Astrocyte (in vitro differentiated cells and primary cell): ENCODE measurements around the gene LTBP3. TPM values are rescaled to one million over a fixed set of nuclear protein-coding genes. Genes with fewer than 3 reads are reported as not detected.
A peak's percentile ranks its signal among the peaks of the same experiment; 100 is the strongest.

Experiments
- DNase-seq: peaks from one replicate; pipeline ENCODE4 v3.0.0-alpha.2; 2010; ENCODE audit warnings: low read depth
- FAIRE-seq: peaks from 2 replicates; lab custom pipeline; 2011; peaks lifted over from hg19 to GRCh38; lab: Jason Lieb, UNC
- H2AFZ ChIP-seq: 2 replicates; pipeline ENCODE4 v1.6.0; 2012; ENCODE audit warnings: low read depth, low read length, inconsistent platforms
- H3K27ac ChIP-seq: 2 replicates; pipeline ENCODE4 v1.5.1; 2011; ENCODE audit warnings: low read depth, low read length, inconsistent platforms
- H3K27me3 ChIP-seq: 2 replicates; pipeline ENCODE4 v1.6.0; 2011; ENCODE audit warnings: low read length, inconsistent platforms; ENCODE audit not compliant: insufficient read depth
- H3K36me3 ChIP-seq: 2 replicates; pipeline ENCODE4 v1.5.1; 2011; ENCODE audit warnings: low read length, inconsistent platforms; ENCODE audit not compliant: insufficient read depth
- H3K4me1 ChIP-seq: 2 replicates; pipeline ENCODE4 v1.5.1; 2011; ENCODE audit warnings: low read length, inconsistent platforms; ENCODE audit not compliant: insufficient read depth
- H3K4me2 ChIP-seq: 2 replicates; pipeline ENCODE4 v1.6.0; 2012; ENCODE audit warnings: low read length, inconsistent platforms
- H3K4me3 ChIP-seq: 2 replicates; pipeline ENCODE4 v1.5.1; 2011; ENCODE audit warnings: low read depth, mild to moderate bottlenecking, low read length, inconsistent platforms; ENCODE audit not compliant: insufficient read depth
- H3K79me2 ChIP-seq: 2 replicates; pipeline ENCODE4 v1.6.0; 2012; ENCODE audit warnings: mild to moderate bottlenecking, low read length, inconsistent platforms; ENCODE audit not compliant: insufficient read depth
- H3K9ac ChIP-seq: 2 replicates; pipeline ENCODE4 v1.6.0; 2012; ENCODE audit warnings: mild to moderate bottlenecking, low read length, inconsistent platforms
- H3K9me3 ChIP-seq: 2 replicates; pipeline ENCODE4 v1.5.1; 2012; ENCODE audit warnings: low read depth, mild to moderate bottlenecking, low read length, inconsistent platforms; ENCODE audit not compliant: insufficient read depth
- H4K20me1 ChIP-seq: 2 replicates; pipeline ENCODE4 v1.6.0; 2012; ENCODE audit warnings: low read length, inconsistent platforms; ENCODE audit not compliant: insufficient read depth
- H3K27ac Mint-ChIP-seq: one replicate; pipeline ENCODE4 v1.8.0; 2021; ENCODE audit warnings: mild to moderate bottlenecking, mixed read lengths; ENCODE audit not compliant: unreplicated experiment
- H3K27me3 Mint-ChIP-seq: one replicate; pipeline ENCODE4 v1.8.0; 2021; ENCODE audit warnings: low read depth, mixed read lengths; ENCODE audit not compliant: unreplicated experiment
- H3K36me3 Mint-ChIP-seq: one replicate; pipeline ENCODE4 v1.8.0; 2021; ENCODE audit warnings: low read depth, mixed read lengths; ENCODE audit not compliant: unreplicated experiment
- H3K4me1 Mint-ChIP-seq: one replicate; pipeline ENCODE4 v1.8.0; 2021; ENCODE audit warnings: low read depth, mixed read lengths; ENCODE audit not compliant: unreplicated experiment
- H3K4me3 Mint-ChIP-seq: one replicate; pipeline ENCODE4 v1.8.0; 2021; ENCODE audit warnings: mild to moderate bottlenecking, moderate library complexity, mixed read lengths; ENCODE audit not compliant: unreplicated experiment
- H3K9me3 Mint-ChIP-seq: one replicate; pipeline ENCODE4 v1.8.0; 2021; ENCODE audit warnings: mild to moderate bottlenecking, mixed read lengths; ENCODE audit not compliant: unreplicated experiment
- EZH2 ChIP-seq: IDR thresholded peaks from 2 replicates; pipeline ENCODE4 v1.6.1; 2012; ENCODE audit warnings: mild to moderate bottlenecking, low read length, inconsistent platforms; ENCODE audit not compliant: insufficient read depth
- total RNA-seq: library from RNA; stranded (reverse); gene quantifications from 2 replicates; pipeline ENCODE4 v1.2.1, GENCODE V29; 2021
- TF ChIP-seq, protein P1 (sequence below): IDR thresholded peaks from 2 replicates; pipeline ENCODE4 v1.5.1; 2011; ENCODE audit warnings: low read depth, mild to moderate bottlenecking, inconsistent platforms, low read length, moderate library complexity; ENCODE audit not compliant: insufficient read depth

Gene LTBP3
- total RNA-seq, 1 donor from 2014 or later = 33.2 TPM

DNA sequence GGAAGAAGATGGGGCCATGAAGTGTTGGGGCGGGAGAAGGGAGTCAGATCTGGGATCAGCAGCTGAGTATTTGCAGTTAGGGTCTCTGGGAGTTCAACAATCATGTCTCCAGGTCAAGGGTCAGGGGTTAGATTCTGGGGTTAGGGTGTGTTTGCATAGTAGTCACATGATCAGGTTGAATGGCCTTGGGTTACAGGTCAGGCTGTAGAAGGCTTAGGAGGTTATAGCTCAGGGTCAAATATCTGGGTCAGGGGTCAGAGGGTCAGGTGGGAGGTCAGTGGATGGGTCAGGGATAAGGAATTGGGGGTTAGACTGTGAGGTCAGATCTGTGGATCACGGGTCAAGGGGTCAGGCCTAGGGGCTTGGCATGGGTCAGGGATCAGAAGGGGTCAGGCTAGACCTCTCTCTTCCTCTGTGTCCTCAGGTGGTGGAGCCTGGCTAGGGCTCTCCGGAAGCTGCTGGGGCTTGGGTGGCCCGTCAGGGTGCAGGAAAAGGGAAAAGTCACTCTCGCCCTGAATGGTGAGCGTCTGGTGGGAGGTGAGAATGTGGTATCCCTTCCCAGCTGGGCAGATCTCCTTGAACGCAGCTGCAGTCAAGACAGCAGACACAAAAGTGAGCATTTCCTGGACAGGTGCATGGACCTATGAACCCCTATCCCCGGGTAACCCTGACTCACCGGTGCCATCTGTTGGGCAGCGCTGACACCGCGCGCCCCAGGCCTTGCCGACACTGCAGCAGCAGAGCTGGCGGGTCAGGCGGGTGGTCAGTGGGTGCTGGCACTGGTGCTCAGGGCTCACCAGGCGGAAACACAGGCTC is 6.4 kb downstream of the LTBP3 start:
- no peak for FAIRE-seq
- H4K20me1 ChIP-seq = peaks cover 75% of the 10 kb centered on the region
- peaks cover 36% of the 10 kb centered on the region for H3K79me2 ChIP-seq
- TF ChIP-seq, protein P1, sequence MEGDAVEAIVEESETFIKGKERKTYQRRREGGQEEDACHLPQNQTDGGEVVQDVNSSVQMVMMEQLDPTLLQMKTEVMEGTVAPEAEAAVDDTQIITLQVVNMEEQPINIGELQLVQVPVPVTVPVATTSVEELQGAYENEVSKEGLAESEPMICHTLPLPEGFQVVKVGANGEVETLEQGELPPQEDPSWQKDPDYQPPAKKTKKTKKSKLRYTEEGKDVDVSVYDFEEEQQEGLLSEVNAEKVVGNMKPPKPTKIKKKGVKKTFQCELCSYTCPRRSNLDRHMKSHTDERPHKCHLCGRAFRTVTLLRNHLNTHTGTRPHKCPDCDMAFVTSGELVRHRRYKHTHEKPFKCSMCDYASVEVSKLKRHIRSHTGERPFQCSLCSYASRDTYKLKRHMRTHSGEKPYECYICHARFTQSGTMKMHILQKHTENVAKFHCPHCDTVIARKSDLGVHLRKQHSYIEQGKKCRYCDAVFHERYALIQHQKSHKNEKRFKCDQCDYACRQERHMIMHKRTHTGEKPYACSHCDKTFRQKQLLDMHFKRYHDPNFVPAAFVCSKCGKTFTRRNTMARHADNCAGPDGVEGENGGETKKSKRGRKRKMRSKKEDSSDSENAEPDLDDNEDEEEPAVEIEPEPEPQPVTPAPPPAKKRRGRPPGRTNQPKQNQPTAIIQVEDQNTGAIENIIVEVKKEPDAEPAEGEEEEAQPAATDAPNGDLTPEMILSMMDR = peak; percentile 9
- TF ChIP-seq EZH2 = no peak
- DNase-seq = no peak
- no peak overlapping the region for H3K9ac ChIP-seq
- H3K4me2 ChIP-seq = no peak overlapping the region
- H3K9me3 ChIP-seq = no peaks in the 10 kb centered on the region
- Mint-ChIP-seq H3K27ac (no peak overlapping the region), H3K9me3 (peaks cover 5% of the 10 kb centered on the region), H3K27me3 (peaks cover 33% of the 10 kb centered on the region), H3K36me3 (peaks cover 23% of the 10 kb centered on the region), H3K4me3 (no peak overlapping the region), H3K4me1 (peaks cover 13% of the 10 kb centered on the region)
- no peak overlapping the region for H3K27ac ChIP-seq
- H3K4me1 ChIP-seq = peaks cover 31% of the 10 kb centered on the region
- H2AFZ ChIP-seq = no peak overlapping the region
- no peaks in the 10 kb centered on the region for H3K27me3 ChIP-seq
- no peak overlapping the region for H3K4me3 ChIP-seq
- peaks cover 19% of the 10 kb centered on the region for H3K36me3 ChIP-seq

DNA sequence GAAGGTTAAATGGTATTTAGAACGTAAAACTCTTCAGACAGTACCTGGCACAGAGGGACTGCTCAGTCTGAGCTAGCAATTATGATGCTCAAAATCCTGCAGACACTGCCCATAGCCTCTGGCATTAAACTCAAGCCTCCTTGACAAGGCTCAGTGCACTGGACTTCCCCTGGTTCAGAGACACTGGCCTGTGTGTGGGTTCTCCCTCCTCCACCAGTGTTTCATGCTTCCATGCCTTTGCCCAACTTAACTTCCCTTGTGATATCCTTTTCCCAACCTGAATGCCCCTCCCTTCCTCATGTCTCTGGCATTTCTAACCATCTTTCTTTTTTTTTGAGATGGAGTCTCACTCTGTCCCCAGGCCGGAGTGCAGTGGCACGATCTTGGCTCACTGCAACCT is 9.1 kb downstream of the LTBP3 start:
- Mint-ChIP-seq H3K4me1 (peaks cover 2% of the 10 kb centered on the region), H3K4me3 (peak overlapping the region; percentile 71), H3K27me3 (peaks cover 44% of the 10 kb centered on the region), H3K9me3 (peaks cover 9% of the 10 kb centered on the region), H3K36me3 (peaks cover 29% of the 10 kb centered on the region), H3K27ac (no peak overlapping the region)
- no peak overlapping the region for H2AFZ ChIP-seq
- DNase-seq (no peak), FAIRE-seq (no peak)
- H4K20me1 ChIP-seq = peaks cover 78% of the 10 kb centered on the region
- peaks cover 4% of the 10 kb centered on the region for H3K4me1 ChIP-seq
- no peak for TF ChIP-seq EZH2
- TF ChIP-seq, protein P1 = no peak
- no peaks in the 10 kb centered on the region for H3K27me3 ChIP-seq
- H3K9me3 ChIP-seq = no peaks in the 10 kb centered on the region
- no peak overlapping the region for H3K9ac ChIP-seq
- peaks cover 21% of the 10 kb centered on the region for H3K36me3 ChIP-seq
- H3K27ac ChIP-seq = no peak overlapping the region
- H3K79me2 ChIP-seq = peaks cover 10% of the 10 kb centered on the region
- no peak overlapping the region for H3K4me3 ChIP-seq
- H3K4me2 ChIP-seq = no peak overlapping the region

DNA sequence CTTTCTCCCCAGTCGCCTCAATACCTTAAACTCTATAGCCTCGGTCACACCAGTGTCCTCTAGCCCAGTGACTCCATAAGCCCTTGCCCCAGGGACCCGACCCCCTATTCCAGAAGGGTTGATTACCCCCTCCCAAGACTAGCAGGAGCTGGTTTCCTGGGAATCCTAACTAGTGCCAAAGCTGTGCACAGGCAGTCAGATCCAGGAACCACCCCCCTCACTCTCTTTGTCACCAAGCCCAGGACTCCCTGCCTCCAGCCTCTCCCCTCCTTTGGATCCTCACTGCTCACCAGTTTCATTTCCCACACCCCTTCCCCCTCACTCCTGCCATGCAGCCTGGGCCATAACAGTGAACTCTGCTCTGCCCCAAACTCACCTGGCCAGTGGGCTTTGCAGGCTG is 9.8 kb downstream of the LTBP3 start:
- peaks cover 48% of the 10 kb centered on the region for H3K27me3 Mint-ChIP-seq
- Histone ChIP-seq H3K36me3 (peaks cover 21% of the 10 kb centered on the region), H3K9me3 (no peaks in the 10 kb centered on the region), H3K4me2 (no peak overlapping the region), H3K4me1 (no peaks in the 10 kb centered on the region), H3K79me2 (peaks cover 6% of the 10 kb centered on the region), H3K9ac (no peak overlapping the region), H3K27ac (no peak overlapping the region), H2AFZ (no peak overlapping the region), H3K27me3 (no peaks in the 10 kb centered on the region), H3K4me3 (no peak overlapping the region), H4K20me1 (peaks cover 79% of the 10 kb centered on the region)
- peaks cover 32% of the 10 kb centered on the region for H3K36me3 Mint-ChIP-seq
- peaks cover 9% of the 10 kb centered on the region for H3K9me3 Mint-ChIP-seq
- H3K4me1 Mint-ChIP-seq = peaks cover 2% of the 10 kb centered on the region
- no peak overlapping the region for H3K4me3 Mint-ChIP-seq
- FAIRE-seq = no peak
- no peak for DNase-seq
- no peak overlapping the region for H3K27ac Mint-ChIP-seq
- no peak for TF ChIP-seq EZH2
- TF ChIP-seq, protein P1 = no peak
